ENCODE measurements around the gene PTGR2.
A peak's percentile ranks its signal among the peaks of the same experiment; 100 is the strongest.
"Not testable (repeated sequence)": the region's sequence is repeated elsewhere in the genome, so short reads cannot be mapped to it uniquely, and the experiment has no call there.

The PTGR2 gene

GRCh38 chr14:73851567-73852382, at the start of gene PTGR2:
PTGR2 (plus strand) TSS chr14:73851831; CDS start chr14:73858863, 7,032 bp downstream.
- peak; percentile 66 to 79 for DNase-seq (ENCODE audit: low read depth in 1 of 2, low spot score in 1 of 2)

- no peak for DNase-seq (ENCODE audit: low read depth in 1 of 2, low spot score in 1 of 2)
These were observed 49.0 kb upstream of the PTGR2 start for GRCh38 chr14:73802431-73803188.

- no peak for DNase-seq (ENCODE audit: low read depth in 1 of 2, low spot score in 1 of 2)
These were observed 47.0 kb upstream of the PTGR2 start for GRCh38 chr14:73804636-73805035.

DNA sequence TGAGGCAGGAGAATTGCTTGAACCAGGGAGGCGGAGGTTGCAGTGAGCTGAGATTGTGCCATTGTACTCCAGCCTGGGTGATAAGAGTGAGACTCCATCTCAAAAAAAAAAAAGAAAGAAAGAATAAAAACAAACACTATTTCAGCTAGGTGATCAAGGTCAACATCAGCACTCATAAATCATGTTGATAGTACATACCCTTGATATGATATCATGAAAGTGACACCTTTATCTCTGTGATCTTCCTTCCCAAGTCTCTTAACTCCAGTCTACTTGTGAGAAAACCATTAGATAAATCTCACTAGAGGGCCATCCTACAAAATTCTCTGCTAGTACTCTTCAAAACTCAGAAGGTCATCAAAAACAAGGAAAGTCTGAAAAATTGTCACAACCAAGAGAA, 44.2 kb upstream of the PTGR2 start:
- DNase-seq (ENCODE audit: low read depth in 1 of 2, low spot score in 1 of 2), result no peak

- no peak for DNase-seq (ENCODE audit: low read depth in 1 of 2, low spot score in 1 of 2)
These were observed 42.2 kb upstream of the PTGR2 start for GRCh38 chr14:73809391-73809790.

DNA sequence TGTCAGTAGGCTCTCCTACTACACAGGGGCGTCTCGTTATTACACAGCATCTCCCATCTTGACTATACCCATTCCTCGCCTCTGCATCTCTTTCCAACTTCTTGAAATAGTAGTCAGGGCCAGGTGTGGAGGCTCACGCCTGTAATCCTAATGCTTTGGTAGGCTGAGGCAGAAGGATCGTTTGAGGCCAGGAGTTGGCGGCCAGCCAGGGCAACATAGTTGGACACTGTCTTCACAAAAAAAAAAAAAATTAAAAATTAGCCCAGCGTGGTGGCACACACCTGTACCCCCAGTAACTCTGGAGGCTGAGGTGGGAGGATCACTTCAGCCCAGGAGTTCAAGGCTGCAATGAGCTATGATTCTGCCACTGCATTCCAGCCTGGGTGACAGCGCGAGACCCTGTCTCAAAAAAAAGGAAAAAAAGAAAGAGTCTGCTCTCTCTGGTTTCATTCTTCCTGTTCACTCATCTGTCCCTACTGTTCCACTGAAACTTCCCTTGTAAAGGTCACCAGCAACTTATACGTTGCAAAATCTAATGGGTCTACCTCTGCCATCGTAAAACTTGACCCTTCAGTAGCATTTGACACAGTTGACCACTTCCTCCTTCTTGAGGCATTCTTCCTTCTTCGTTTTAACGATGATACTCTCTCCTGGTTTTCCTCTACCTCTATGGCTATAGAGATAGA, 41.0 kb upstream of the PTGR2 start:
- no peak for DNase-seq (ENCODE audit: low read depth in 1 of 2, low spot score in 1 of 2)

DNA sequence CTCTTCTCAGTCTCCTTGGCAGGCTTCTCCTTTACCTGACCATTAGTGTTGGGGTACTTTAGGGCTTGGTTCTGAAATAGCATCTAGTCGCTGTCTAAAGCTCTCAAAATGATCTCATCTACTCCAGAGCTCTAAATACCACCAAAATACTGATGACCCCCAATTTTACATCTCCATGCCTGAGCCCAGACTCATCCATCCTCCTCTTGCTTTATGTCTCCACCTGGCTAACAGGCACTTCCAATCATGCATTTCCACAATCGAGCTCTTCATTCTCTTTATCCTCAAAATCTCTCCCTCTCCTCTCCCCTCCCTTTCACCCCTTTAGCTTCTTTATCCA, 40.5 kb upstream of the PTGR2 start:
- DNase-seq (ENCODE audit: low read depth in 1 of 2, low spot score in 1 of 2), result no peak

GRCh38 chr14:73814153-73814552, 37.5 kb upstream of the PTGR2 start:
- DNase-seq (ENCODE audit: low read depth in 1 of 2, low spot score in 1 of 2), result no peak

GRCh38 chr14:73815849-73816248, 35.8 kb upstream of the PTGR2 start:
- no peak for DNase-seq (ENCODE audit: low read depth in 1 of 2, low spot score in 1 of 2)

GRCh38 chr14:73816393-73816816, 35.2 kb upstream of the PTGR2 start:
- no peak for DNase-seq (ENCODE audit: low read depth in 1 of 2, low spot score in 1 of 2)

DNA sequence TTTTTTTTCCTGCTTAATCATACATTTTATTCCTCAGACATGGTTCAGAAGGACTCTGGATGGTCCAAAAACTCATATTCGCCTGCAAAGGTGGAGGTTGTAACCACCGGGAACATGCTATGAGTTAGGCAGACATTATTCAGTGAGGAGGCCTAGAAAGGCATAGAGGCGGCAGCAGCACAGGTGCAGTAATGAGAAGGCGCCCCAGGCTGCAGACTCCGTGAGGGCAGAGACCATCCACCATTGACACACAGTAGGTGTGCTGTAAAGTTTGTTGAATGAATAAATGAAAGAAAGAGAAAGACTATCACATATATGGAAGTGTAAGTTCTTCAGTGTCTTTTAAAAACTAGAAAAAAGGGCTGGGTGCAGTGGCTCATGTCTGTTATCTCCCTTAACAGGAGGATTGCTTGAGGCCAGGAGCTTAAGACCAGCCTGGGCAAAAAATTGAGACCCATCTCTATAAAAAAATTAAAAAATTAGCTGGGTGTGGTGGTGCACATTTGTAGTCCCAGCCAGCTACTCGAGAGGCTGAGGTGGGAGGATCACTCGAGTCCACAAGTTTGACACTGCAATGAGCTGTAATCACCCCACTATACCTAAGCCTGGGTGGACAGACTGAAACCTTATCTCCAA, 34.5 kb upstream of the PTGR2 start:
- DNase-seq (ENCODE audit: low read depth in 1 of 2, low spot score in 1 of 2), result no peak

GRCh38 chr14:73818821-73819220, 32.8 kb upstream of the PTGR2 start:
- no peak for DNase-seq (ENCODE audit: low read depth in 1 of 2, low spot score in 1 of 2)

- DNase-seq (ENCODE audit: low read depth in 1 of 2, low spot score in 1 of 2), result no peak
These were observed 31.0 kb upstream of the PTGR2 start for GRCh38 chr14:73820631-73821030.

DNA sequence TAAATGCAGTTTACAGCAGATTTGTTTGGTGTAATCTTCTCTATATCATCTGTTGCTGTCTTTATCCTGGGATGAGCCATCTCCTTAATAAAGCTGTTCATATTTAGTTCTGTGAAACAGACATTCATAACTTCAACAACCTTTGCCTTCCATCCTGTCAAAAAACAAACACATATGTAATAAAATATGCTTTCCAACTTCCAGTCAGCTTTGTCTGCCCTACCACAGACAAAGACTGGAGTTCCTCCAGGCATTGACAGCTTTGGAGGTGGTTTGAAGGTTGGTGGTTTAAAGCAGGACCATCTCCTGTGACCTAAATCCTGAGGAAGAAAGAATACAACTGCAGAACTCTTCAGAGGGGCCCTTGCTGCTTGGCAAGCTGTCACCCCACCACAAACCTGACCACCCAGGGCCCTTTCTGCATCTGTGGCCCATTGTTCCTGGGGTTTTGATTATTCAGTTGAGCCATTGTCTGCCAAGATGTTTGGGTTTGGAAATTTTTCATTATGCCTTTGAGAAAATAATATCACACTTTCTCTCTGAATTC, 28.2 kb upstream of the PTGR2 start:
- no peak for DNase-seq (ENCODE audit: low read depth in 1 of 2, low spot score in 1 of 2)

GRCh38 chr14:73824127-73824526, 27.5 kb upstream of the PTGR2 start:
- DNase-seq (ENCODE audit: low read depth in 1 of 2, low spot score in 1 of 2), result no peak

- DNase-seq (ENCODE audit: low read depth in 1 of 2, low spot score in 1 of 2), result no peak
These were observed 27.1 kb upstream of the PTGR2 start for GRCh38 chr14:73824536-73824935.

DNA sequence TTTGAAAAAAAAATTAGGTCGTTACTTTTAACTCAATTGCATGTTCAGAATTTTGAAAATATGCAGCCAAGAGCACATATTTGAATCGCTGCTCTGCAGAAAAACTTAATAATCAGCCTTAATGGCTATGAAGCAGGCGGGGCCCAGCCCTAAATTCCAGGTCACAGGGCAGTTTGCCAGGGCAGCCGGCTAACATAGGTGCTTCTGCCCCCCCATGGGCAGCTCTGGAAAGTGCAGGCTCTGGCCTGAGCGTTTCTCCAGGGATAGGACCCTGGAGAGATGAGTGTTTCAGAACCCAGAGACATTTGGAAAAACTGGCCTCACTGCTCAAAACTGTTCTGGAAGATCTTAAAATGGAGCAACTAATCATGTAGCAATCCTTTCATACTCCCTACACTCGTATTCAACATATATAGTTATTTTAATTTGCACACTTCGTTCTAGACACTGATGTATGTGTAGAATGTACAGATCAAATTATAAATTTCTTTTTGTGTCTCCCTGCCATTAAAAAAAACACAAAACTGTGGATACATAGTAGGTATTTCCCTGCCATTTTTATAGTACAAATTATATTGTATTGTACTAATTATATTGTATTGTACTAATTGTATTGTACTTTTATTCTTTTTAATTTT, 26.0 kb upstream of the PTGR2 start:
- peak; percentile 60 to 64 for DNase-seq (ENCODE audit: low read depth in 1 of 2, low spot score in 1 of 2)

GRCh38 chr14:73827190-73827589, 24.4 kb upstream of the PTGR2 start:
- not testable (repeated sequence) for DNase-seq (ENCODE audit: low read depth in 1 of 2, low spot score in 1 of 2)

GRCh38 chr14:73829071-73829470, 22.6 kb upstream of the PTGR2 start:
- no peak for DNase-seq (ENCODE audit: low read depth in 1 of 2, low spot score in 1 of 2)

DNA sequence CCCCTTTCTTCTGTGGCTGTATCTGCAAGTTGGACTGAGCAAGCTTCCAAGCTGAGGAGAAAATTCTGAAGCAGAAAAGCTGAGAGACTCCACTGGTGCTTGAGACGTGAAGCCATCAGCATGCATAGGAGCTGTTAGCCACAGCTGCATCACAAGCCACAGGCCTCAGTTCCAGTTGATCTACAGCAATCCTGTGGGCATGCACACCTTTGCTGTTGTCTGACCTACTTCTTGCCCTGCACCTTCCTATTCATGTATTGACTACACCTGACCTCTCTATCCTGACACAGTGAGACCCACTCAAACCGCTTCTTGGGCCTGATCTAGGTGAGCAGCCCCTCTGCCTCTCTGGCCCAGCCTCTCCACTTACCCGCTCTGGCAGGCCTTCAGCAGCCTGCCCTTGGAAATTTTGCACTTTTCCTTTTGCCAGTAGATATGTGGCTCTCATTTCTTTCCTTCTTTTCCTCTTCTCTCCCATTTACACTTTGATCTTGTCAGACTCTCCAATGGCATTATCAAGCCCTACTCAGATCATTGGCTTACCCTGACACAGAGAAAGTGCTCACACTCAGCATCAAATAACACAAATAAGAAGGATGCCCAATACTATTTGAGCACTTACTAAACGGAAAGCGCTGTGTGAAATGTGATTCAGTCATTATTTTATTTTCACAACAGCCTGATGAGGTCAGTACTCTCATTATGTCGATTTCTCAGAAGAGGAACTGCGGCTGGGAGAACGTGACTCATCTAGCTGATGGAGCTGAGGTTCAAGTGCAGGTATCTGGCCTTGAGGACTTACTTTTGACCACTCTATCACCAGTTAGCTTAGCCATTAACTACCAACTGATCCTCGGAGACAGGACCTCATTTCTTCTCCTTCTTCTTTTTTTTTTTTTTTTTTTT, 21.9 kb upstream of the PTGR2 start:
- DNase-seq (ENCODE audit: low read depth in 1 of 2, low spot score in 1 of 2), result no peak
